SH-SY5Y (cell line): ENCODE data around the gene BAD.

Source experiments
- GATA2 ChIP-seq: IDR thresholded peaks from 2 replicates; pipeline ENCODE4 v1.6.1; 2011; ENCODE audit warnings: mild to moderate bottlenecking, low read depth, low read length
- GATA3 ChIP-seq: IDR thresholded peaks from 2 replicates; pipeline ENCODE4 v1.6.1; 2011; ENCODE audit warnings: low read depth, mild to moderate bottlenecking, low read length, moderate library complexity

BAD gene

GRCh38 chr11:64284048-64284961 is at the start of gene BAD:
Gene BAD (minus strand): TSS chr11:64284665. CDS start chr11:64284368, 297 bp downstream.
- TF ChIP-seq GATA3: no peak
- no peak for TF ChIP-seq GATA2

DNA sequence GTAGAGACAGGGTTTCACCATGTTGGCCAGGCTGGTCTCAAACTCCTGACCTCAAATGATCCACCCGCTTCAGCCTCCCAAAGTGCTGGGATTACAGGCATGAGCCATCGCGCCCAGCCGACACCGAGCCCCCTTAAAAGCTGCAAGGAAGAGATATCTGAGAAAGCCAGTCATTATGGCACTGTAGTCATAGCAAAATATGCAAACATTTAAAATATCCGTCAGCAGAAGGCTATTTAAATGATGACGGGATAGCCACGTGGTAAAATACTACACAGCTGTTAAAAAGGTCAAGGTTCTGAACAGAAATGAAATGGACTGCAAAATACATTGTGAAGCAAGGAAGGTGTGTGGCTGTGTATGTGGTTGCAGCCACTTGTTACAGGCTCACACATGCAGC is 49.1 kb upstream of the BAD start:
- TF ChIP-seq GATA3 (no peak), GATA2 (no peak)

DNA sequence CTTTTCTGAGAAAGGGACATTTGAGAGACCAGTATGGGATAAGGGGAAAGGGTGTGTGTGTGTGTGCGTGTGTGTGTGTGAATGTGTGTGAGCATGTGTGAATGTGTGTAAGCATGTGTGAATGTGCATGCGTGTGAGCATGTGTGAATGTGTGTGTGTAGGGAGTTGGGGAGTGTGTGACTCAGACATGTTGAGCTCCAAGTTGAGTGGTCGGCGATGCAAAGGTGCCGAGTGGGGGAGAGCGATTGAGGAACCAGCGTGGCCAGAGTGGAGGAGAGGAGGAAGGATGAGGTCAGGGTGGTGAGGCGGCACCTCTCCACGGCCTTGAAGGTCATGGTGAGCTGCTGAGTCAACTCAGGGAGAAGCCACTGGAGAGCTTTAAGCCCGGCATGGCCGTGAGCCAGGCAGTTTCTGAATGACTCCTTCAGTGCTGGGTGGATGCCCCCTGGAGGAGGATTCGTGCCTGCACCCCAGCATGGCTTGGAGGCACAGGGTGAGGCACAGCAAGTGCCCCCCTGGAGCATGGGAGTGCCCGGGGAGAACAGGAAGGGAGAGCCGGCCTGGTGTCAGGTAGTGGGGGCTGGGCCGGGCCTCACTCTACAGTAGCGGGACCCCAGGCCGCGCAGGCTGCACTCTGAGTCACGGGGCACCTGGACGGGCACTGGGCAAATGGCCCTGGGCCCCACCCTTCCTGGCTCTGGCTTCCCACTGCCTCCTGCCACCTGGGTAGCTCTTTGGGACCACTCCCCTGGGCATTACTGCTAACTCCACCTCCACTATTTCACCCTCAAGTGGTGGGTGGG is 47.3 kb upstream of the BAD start:
- no peak for TF ChIP-seq GATA3
- TF ChIP-seq GATA2: no peak

DNA sequence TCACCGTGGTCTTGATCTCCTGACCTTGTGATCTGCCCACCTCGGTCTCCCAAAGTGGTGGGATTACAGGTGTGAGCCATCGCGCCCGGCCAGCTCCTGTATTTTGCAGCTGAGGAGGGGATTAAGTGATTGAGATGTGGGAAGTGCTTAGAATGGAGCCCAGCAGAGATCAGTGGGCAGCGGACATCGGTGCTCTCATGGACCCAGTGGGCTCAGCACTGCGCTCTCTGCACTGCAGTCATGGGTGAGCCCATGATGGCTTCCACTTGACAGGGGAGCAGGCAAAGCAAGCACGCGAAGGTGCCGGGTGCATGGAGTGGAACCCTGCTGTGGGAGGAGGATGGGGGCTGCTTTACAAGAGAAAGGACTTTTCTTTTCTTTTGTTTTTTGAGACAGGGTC is 46.4 kb upstream of the BAD start:
- TF ChIP-seq GATA2 (no peak), GATA3 (no peak)

GRCh38 chr11:64327993-64328392 is 43.5 kb upstream of the BAD start:
- no peak for TF ChIP-seq GATA3
- TF ChIP-seq GATA2: no peak

DNA sequence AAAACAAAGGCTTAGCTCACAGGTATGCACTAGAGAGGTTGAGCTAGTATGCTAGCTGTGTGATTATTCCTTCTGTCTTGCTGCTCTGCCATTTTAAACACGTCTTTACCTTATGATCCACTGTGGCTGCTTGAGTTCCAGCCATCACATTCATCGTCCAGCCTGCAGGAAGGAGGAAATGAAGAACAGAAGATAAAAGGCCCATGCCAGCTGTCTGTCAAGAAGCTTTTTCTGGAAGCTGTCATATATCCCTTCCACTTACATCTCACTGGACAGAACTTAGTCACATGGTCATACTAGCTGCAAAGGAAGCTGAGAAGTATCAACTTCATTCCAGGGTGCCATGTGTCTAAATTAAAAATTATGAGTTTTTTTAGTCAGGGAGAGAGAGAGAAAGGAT is 42.9 kb upstream of the BAD start:
- no peak for TF ChIP-seq GATA2
- TF ChIP-seq GATA3: no peak

DNA sequence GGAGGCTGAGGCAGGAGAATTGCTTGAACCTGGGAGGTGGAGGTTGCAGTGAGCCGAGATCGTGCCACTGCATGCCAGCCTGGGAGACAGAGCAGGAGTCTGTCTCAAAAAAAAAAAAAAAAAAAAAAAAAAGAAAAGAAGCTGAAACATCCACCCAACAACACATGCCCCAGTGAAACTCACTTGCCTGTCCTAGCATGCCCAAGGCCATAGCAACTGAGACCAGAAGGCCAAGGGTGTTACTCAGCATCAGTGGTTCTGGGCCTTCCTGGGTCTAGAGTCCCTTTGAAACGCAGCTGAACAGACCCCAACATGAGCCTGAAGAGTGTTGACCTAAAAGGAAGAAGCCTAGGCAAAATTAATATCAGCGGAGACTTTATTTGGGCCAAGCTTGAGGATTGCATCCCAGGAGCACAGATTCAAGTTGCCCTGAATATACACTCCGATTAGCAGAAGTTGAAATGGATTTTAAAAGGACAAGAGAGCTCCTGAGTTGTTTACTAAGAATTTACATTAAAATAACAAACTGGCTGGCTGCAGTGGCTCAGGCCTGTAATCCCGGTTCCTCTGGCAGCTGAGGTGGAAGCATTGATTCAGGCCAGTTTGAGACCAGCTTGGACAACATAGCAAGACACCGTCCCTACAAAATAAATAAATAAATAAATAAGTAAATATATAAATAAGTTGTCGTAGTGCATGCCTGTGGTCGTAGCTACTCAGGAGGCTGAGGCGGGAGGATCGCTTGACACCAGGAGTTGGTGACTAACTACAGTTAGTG is 40.4 kb upstream of the BAD start:
- TF ChIP-seq GATA2: no peak
- no peak for TF ChIP-seq GATA3

DNA sequence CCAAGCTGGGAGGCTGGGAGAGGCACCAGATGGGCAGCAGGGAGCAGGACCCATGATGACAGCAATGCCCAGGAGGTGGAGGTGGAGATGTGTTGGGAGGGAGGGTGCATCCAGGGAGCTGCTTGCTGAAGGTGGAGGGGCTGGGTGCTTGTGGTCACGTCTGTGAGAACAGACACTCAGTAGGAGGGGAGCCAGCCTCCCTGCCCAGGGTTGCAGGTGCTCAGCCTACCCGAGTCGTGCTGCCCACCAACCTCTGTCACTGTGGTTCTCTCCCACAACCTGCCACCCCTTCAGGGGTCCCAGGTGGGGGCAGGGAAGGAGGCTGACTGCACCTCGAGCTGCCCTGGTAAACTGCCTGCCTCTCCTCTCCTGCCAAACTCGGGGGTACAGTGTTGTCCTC is 38.9 kb upstream of the BAD start:
- TF ChIP-seq GATA3 (no peak), GATA2 (no peak)

GRCh38 chr11:64322925-64323260 is 38.4 kb upstream of the BAD start:
- TF ChIP-seq GATA2: no peak
- no peak for TF ChIP-seq GATA3

DNA sequence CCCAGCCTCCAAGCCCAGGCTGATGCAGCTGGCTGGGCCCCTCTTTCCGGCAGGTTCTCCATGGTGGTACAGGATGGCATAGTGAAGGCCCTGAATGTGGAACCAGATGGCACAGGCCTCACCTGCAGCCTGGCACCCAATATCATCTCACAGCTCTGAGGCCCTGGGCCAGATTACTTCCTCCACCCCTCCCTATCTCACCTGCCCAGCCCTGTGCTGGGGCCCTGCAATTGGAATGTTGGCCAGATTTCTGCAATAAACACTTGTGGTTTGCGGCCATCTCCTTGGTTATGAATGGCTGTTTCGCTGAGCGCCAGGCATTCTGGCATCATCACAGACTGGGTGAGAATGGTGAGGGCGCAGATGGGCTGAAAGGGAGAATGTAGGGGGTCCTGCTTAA is 37.1 kb upstream of the BAD start:
- TF ChIP-seq GATA3 (no peak), GATA2 (no peak)

GRCh38 chr11:64321026-64321425 is 36.6 kb upstream of the BAD start:
- TF ChIP-seq GATA3 (no peak), GATA2 (no peak)

GRCh38 chr11:64320556-64320955 is 36.1 kb upstream of the BAD start:
- TF ChIP-seq GATA3 (no peak), GATA2 (no peak)

DNA sequence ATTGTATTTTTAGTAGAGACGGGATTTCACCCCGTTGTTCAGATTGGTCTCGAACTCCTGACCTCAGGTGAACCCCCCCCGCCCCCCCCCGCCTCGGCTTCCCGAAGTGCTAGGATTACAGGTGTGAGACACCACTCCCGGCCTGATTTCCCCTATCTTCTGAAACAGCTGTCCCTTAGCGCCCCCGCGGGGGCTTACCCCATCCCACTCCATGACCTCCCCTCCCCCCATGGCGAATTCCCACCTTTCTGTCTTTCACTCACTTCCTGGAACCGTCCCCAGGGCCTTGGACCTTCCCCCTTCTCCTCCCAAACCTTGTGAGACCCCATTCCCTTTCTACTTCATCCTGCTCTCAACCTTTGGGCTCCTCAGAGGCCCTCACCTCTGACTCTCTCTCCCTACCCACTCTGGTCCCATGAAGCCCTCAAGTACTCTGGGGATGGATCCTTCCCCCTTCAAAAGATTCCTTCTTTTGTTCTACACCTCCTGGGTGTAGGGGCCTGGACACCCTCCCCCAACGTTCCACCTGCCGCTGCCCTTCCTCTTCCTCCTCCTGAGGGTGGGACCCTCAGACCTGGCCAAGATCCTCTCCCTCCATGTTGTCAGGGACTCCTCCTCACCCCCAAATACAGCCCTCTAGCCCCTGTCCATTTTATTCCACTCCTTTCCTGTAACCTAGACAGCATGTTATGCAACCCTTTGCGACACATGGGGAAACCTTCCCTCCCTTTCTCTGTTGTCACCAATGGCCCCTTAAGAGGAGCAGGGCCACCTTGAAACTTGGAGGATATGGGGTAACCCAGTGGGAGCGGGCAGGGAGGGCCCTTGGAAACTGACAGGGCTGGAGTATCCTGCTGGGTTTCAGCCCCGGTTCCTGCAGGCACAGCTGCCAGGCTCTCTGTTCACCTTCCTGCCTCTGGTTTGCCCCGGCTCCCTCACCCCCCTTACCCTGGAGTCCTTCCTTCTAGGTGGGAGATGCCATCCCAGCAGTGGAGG is 34.6 kb upstream of the BAD start:
- TF ChIP-seq GATA3 (no peak), GATA2 (no peak)
